B cell (primary cell): ENCODE measurements around the gene ZNF532. TPM values are rescaled to one million over a fixed set of nuclear protein-coding genes. Genes with fewer than 3 reads are reported as not detected.

Experiments used
- ATAC-seq: fragments of 200-7000 bp; cut with Tn5 transposase; one replicate; pipeline ENCODE4 v1.10.0; 2021; ENCODE audit warnings: low read depth, mild to moderate bottlenecking, moderate number of reproducible peaks, moderate library complexity
- CTCF ChIA-PET: fragments of 350-600 bp; sonication (Branson Sonifier 250); formaldehyde crosslinking; loops from one replicate; lab custom pipeline; 2021; ENCODE audit warnings: antibody characterized with exemption, inconsistent platforms; lab: Charles Lee
- POLR2A ChIA-PET: fragments of 350-600 bp; sonication (Branson Sonifier 250); formaldehyde crosslinking; loops from one replicate; lab custom pipeline; 2021; ENCODE audit warnings: antibody characterized with exemption; lab: Charles Lee
- DNase-seq: peaks from one replicate; pipeline ENCODE4 v3.0.0; 2013
- H2AFZ ChIP-seq: 2 replicates; pipeline ENCODE4 v1.6.1; 2012; ENCODE audit warnings: mild to moderate bottlenecking, low read depth, low read length; ENCODE audit not compliant: insufficient read depth, poor library complexity, severe bottlenecking
- H3K27ac ChIP-seq, 2 donors: 1 replicate in 1 of 2; 2 replicates in 1 of 2; pipeline ENCODE4 v1.5.1; 2012 to 2013; ENCODE audit warnings: low read length in 2 of 2, mild to moderate bottlenecking in 2 of 2, moderate library complexity in 1 of 2
- H3K27me3 ChIP-seq, 4 experiments: fragments of 200-600 bp in 1 of 4; sonication (generic) in 1 of 4; replicated peaks in 1 of 4; 1 replicate in 2 of 4; 2 replicates in 2 of 4; pipeline versions ENCODE4 v1.6.1 to v1.7.0; 2013 to 2016; ENCODE audit warnings: low read length in 3 of 4, mild to moderate bottlenecking in 2 of 4, mixed read lengths in 1 of 4, moderate library complexity in 1 of 4; ENCODE audit not compliant: insufficient read depth in 4 of 4, control insufficient read depth in 3 of 4; ENCODE audit errors: control extremely low read depth in 1 of 4
- H3K36me3 ChIP-seq, 2 experiments: replicated peaks in 1 of 2; 1 replicate in 1 of 2; 2 replicates in 1 of 2; pipeline versions ENCODE4 v1.6.1 to v1.7.1; 2013; ENCODE audit warnings: low read length in 1 of 2; ENCODE audit not compliant: insufficient read depth in 2 of 2, control insufficient read depth in 1 of 2; ENCODE audit errors: control extremely low read depth in 1 of 2, extremely low read depth in 1 of 2
- H3K4me1 ChIP-seq, 2 donors: fragments of 200-600 bp in 1 of 2; sonication (generic) in 1 of 2; 1 replicate in 1 of 2; 2 replicates in 1 of 2; pipeline versions ENCODE4 v1.5.1 to v1.6.1; 2013 to 2017; ENCODE audit warnings: low read length in 2 of 2; ENCODE audit not compliant: control insufficient read depth in 2 of 2, insufficient read depth in 2 of 2
- H3K4me2 ChIP-seq: replicated peaks from 2 replicates; pipeline ENCODE3; 2012; ENCODE audit warnings: mild to moderate bottlenecking, low read depth, low read length; ENCODE audit not compliant: poor library complexity, severe bottlenecking
- H3K4me3 ChIP-seq, 5 experiments: fragments of 200-600 bp in 1 of 5; sonication (generic) in 1 of 5; 1 replicate in 3 of 5; 2 replicates in 2 of 5; pipeline versions ENCODE4 v1.5.1 to v1.7.0; 2011 to 2016; ENCODE audit warnings: low read length in 4 of 5, mild to moderate bottlenecking in 4 of 5, low read depth in 2 of 5, control low read depth in 1 of 5, moderate library complexity in 1 of 5; ENCODE audit not compliant: insufficient read depth in 1 of 5; ENCODE audit errors: control extremely low read depth in 1 of 5, extremely low read depth in 1 of 5
- H3K79me2 ChIP-seq: fragments of 200-600 bp; sonication (generic); one replicate; pipeline ENCODE4 v1.6.0; 2016; ENCODE audit warnings: low read length; ENCODE audit not compliant: control insufficient read depth, insufficient read depth
- H3K9ac ChIP-seq: fragments of 200-600 bp; sonication (generic); 2 replicates; pipeline ENCODE4 v1.6.1; 2017; ENCODE audit warnings: mild to moderate bottlenecking, low read length, moderate library complexity
- H3K9me3 ChIP-seq, 3 donors: one replicate each; pipeline versions ENCODE4 v1.6.1 to v1.7.1; 2013; ENCODE audit warnings: low read length in 2 of 3; ENCODE audit not compliant: control insufficient read depth in 2 of 3, insufficient read depth in 1 of 3; ENCODE audit errors: control extremely low read depth in 1 of 3
- H4K20me1 ChIP-seq: 2 replicates; pipeline ENCODE4 v1.6.0; 2012; ENCODE audit warnings: mild to moderate bottlenecking, low read length; ENCODE audit not compliant: insufficient read depth, control insufficient read depth, poor library complexity, severe bottlenecking
- H3K27ac Mint-ChIP-seq: one replicate; pipeline ENCODE4 v1.8.0; 2021; ENCODE audit warnings: mixed read lengths
- H3K27me3 Mint-ChIP-seq: one replicate; pipeline ENCODE4 v1.8.0; 2021; ENCODE audit warnings: mixed read lengths
- H3K4me1 Mint-ChIP-seq: one replicate; pipeline ENCODE4 v1.8.0; 2021; ENCODE audit warnings: mixed read lengths
- H3K4me3 Mint-ChIP-seq: one replicate; pipeline ENCODE4 v1.8.0; 2021; ENCODE audit warnings: mixed read lengths
- H3K9me3 Mint-ChIP-seq: one replicate; pipeline ENCODE4 v1.8.0; 2022; ENCODE audit warnings: mixed read lengths; ENCODE audit not compliant: insufficient read depth
- CTCF ChIP-seq: fragments of 200-600 bp; IDR thresholded peaks from one replicate; pipeline ENCODE4 v1.8.0; 2022; ENCODE audit warnings: antibody characterized with exemption, mild to moderate bottlenecking
- EZH2 ChIP-seq: IDR thresholded peaks from 2 replicates; pipeline ENCODE4 v1.6.1; 2012; ENCODE audit warnings: borderline replicate concordance, low read depth, mild to moderate bottlenecking, moderate library complexity, low read length; ENCODE audit not compliant: insufficient read depth, poor library complexity, severe bottlenecking
- whole genome bisulfite sequencing: methylation state at CpG from one replicate; pipeline ENCODE4 v1.1.5; 2013; ENCODE audit warnings: missing lambda C conversion rate; ENCODE audit not compliant: insufficient coverage; 5-methylcytosine and 5-hydroxymethylcytosine counted together
- intact Hi-C: fragments of 100-400 bp; cut with micrococcal nuclease; formaldehyde crosslinking; loops from one replicate; pipeline ENCODE4 v1.10.0; 2022
- polyA plus RNA-seq: library from polyadenylated mRNA; depleted of rRNA; stranded (reverse); fragments of >200 nt; gene quantifications from 2 replicates; pipeline ENCODE4 v1.2.3, GENCODE V29; 2012
- total RNA-seq, 2 donors: library from RNA; stranded (reverse); fragments of 120-200 nt in 1 of 2; gene quantifications; 1 replicate in 1 of 2; 2 replicates in 1 of 2; pipeline versions ENCODE4 v1.2.3 to v1.2.4, GENCODE V29; 2013 to 2022

ZNF532 gene
- total and polyA plus RNA-seq, 2 donors (not counting 1 experiment from before 2014, with no cell fraction given) = 58.2 to 104 TPM

GRCh38 chr18:58819051-58819450 lies 45.6 kb upstream of the ZNF532 start:
- H3K27ac Mint-ChIP-seq = no peak overlapping the region
- no peak overlapping the region for H3K4me3 ChIP-seq
- TF ChIP-seq EZH2 (no peak), CTCF (no peak)
- 20% methylated on average over 1 of the region's 4 CpGs for WGBS
- no peaks in the 10 kb centered on the region for H4K20me1 ChIP-seq
- H3K27ac ChIP-seq = no peak overlapping the region
- peaks cover 5% of the 10 kb centered on the region for H3K9me3 Mint-ChIP-seq
- H3K4me2 ChIP-seq = no peak overlapping the region
- POLR2A ChIA-PET = no interaction called here
- H3K4me1 ChIP-seq = no peaks in the 10 kb centered on the region
- H3K27me3 Mint-ChIP-seq = peaks cover 6% of the 10 kb centered on the region
- H3K4me1 Mint-ChIP-seq = peaks cover 1% of the 10 kb centered on the region
- CTCF ChIA-PET = interaction anchor here (0.5 kb wide), 1 partner anchor 78 kb away, joined by 3 read pairs; no protein-coding TSS in a partner anchor
- H2AFZ ChIP-seq = no peak overlapping the region
- no peak overlapping the region for H3K9ac ChIP-seq
- ATAC-seq (no peak), DNase-seq (no peak)
- H3K4me3 Mint-ChIP-seq = no peak overlapping the region
- peaks cover 0 to 9% (median 3%) of the 10 kb centered on the region in 3 donors for H3K9me3 ChIP-seq
- peaks cover 0 to 7% (median 0%) of the 10 kb centered on the region in 4 experiments for H3K27me3 ChIP-seq
- no peaks in the 10 kb centered on the region for H3K36me3 ChIP-seq
- H3K79me2 ChIP-seq = no peaks in the 10 kb centered on the region
- intact Hi-C loops = no loop called here

GRCh38 chr18:58820251-58820650 lies 44.4 kb upstream of the ZNF532 start:
- no peak for ATAC-seq
- Mint-ChIP-seq H3K4me3 (no peak overlapping the region), H3K27ac (no peak overlapping the region), H3K27me3 (peaks cover 9% of the 10 kb centered on the region), H3K4me1 (peaks cover 1% of the 10 kb centered on the region), H3K9me3 (no peaks in the 10 kb centered on the region)
- no peak for TF ChIP-seq EZH2
- no peak for TF ChIP-seq CTCF
- peaks cover 0 to 7% (median 0%) of the 10 kb centered on the region in 4 experiments for H3K27me3 ChIP-seq
- no peaks in the 10 kb centered on the region for H3K79me2 ChIP-seq
- ChIA-PET POLR2A (no interaction called here), CTCF (no interaction called here)
- DNase-seq = no peak
- no peaks in the 10 kb centered on the region for H3K9me3 ChIP-seq
- 83% methylated on average over 1 of the region's 3 CpGs for WGBS
- H3K9ac ChIP-seq = no peak overlapping the region
- H4K20me1 ChIP-seq = no peaks in the 10 kb centered on the region
- no peaks in the 10 kb centered on the region for H3K4me1 ChIP-seq
- no peak overlapping the region for H2AFZ ChIP-seq
- H3K27ac ChIP-seq = no peak overlapping the region
- H3K36me3 ChIP-seq = no peaks in the 10 kb centered on the region
- intact Hi-C loops = no loop called here
- H3K4me3 ChIP-seq = no peak overlapping the region
- H3K4me2 ChIP-seq = no peak overlapping the region
